GDM1 (cell line): ENCODE data around the gene MMP10.

Experiments
- DNase-seq: peaks from one replicate; lab custom pipeline; 2025; lab: John Stamatoyannopoulos, UW

The MMP10 gene

DNA sequence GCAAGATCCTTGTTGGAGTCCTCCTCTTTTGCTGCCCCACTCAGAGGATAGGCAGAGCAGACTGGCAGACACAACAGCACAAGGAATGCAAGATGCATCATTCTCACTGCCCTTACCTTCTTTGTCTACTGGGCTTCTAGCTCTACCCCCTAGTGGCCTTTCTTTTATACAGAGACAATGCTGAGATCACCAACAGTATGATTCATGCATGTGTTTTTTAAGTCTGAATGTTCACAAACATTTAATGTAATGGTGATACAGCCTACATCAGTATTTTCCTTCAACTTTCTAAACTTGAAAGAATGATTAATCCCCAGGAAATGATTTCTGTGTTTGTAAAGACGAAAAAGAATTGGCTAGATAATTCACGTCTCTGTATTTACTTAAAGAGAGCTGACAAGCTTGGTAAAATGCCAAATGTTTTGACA is at the start of gene MMP10:
TSS of gene MMP10 (minus strand) at position 138 of the 428 bp plus-strand sequence. CDS start at position 101, 37 bp downstream.
- DNase-seq, result no peak

- no peak for DNase-seq
These were observed 49.0 kb upstream of the MMP10 start for GRCh38 chr11:102829316-102830000.

DNA sequence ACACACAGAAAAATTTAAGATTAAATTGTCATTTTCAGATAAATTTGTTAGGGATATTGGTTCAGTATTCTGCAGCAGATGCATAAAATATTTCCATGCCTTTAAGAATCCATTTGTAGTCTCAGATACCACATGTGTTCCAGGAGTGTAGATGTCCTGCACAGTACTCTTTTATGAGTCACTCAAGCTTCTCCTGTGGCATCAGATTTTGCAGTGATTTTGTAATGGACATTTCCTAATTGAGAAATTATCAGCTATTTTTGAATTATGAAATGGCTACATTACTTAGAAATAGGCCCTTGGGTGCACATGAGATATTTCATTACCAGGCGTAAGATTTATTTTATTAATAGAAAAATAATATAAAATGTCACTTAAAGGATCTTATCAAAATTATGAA is 44.1 kb upstream of the MMP10 start:
- no peak for DNase-seq

DNA sequence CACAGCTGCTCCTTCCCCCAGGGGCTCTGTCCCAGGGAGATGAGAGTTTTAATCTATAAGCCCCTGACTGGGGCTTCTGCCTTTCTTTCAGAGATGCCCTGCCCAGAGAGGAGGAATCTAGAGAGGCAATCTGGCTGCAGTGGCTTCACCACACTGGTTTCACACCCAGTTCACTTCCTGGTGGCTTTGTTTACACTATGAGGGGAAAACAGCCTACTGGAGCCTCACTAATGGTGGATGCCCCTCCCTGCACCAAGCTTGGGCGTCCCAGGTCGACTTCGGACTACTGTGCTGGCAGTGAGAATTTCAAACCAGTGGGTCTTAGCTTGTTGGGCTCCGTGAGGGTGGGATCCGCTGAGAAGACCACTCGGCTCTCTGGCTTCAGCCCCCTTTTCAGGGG is 39.1 kb upstream of the MMP10 start:
- no peak for DNase-seq

GRCh38 chr11:102813484-102813883 is 33.1 kb upstream of the MMP10 start:
- DNase-seq, result no peak

DNA sequence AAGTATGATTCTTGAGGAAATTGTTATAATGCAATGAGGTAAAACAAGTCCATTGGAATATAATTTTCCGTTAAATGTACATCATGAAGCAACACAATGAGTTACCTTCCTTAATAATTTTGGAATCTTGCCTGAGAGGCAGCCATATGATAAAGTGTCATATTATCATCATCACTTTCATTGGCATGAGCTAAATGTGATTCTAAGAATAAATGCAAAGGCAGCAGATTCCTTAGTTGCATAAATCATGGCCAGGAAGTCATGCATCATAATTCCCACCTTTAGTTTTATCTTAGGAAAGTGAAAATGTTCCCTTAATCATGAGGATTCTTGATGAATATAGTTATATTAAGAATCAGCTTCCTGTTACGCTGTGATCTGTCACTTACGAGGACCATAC is 31.8 kb upstream of the MMP10 start:
- no peak for DNase-seq

DNA sequence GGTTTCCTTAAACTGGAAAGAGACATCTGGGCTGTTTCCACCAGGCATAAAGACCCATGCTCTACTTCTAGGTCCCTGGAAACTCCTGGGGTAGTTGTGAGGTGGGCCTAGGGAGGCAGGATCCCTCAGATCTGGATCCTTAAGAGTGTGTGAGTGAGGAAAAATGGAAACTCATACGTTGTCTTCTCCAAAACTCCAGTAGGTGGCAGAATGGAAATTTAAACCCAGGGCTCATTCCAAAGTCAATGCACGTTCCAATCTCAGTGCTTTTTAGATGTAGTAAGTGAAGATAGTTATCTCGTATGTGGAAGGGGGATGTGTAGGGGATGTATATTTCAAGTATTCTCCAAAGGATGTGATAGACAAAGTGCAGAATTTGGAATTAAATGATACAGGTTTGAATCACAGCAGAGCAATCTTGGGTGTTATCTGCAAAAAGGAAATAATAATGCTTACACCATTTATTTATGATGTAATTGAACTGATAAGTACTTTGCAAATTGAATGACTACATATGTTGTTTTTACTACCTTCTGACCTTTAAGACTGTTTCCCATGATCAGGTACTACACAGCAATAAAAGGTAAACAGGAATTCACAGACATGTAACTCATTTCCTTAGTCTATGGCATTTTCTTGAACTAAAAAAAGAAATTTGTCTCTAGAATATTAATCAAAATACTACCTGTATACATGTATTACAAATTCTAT is 30.7 kb upstream of the MMP10 start:
- DNase-seq, result no peak

DNA sequence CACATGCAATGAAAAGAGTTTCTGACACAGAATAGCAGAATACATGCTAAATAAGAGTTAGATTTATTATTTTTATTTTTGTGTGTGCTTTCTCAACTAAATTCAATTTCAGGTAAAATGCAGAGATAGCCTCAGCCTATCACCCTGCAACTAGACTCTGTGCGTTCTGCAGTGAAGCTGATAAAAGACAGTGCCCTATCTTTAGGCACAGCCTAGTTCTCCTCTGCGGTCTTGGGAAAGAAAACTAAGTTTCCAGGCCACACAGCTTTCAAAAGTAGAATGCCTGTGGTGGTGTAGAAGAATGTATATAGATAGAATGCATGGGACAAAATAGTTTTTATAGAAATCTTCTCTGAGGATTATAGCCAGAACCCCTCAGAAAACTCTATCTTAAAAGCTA is 29.5 kb upstream of the MMP10 start:
- no peak for DNase-seq

- no peak for DNase-seq
These were observed 27.5 kb upstream of the MMP10 start for GRCh38 chr11:102807921-102808320.

DNA sequence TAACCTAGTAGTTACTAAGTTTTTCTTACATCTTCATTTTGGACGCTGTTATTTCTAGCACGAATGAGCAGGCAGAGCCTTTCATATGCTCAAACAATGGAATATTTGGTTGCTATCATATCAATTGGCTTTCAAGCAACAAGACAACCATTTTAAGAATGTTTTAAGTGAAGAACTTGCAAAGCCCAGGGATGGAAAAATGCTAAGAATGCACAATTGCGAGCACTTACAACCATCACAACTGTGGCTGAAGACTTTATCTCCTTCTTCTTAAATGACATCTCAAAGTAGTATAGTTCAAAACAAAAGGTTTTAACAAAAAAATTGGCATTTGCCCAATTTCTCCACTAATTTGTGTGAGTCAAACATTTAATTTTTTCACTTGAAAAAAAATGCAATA is 25.9 kb upstream of the MMP10 start:
- no peak for DNase-seq

- no peak for DNase-seq
These were observed 21.9 kb upstream of the MMP10 start for GRCh38 chr11:102802341-102802740.

- DNase-seq, result no peak
These were observed 20.3 kb upstream of the MMP10 start for GRCh38 chr11:102800767-102801166.

GRCh38 chr11:102799681-102800340 is 19.4 kb upstream of the MMP10 start:
- DNase-seq, result no peak

- no peak for DNase-seq
These were observed 17.8 kb upstream of the MMP10 start, which contains the start of gene MMP1 for GRCh38 chr11:102798012-102798746. Gene MMP1, minus strand, starts transcription at chr11:102798160. Its CDS starts 68 bp downstream, at chr11:102798092.

GRCh38 chr11:102794382-102794781 is 14.0 kb upstream of the MMP10 start:
- no peak for DNase-seq

- no peak for DNase-seq
These were observed 13.4 kb upstream of the MMP10 start for GRCh38 chr11:102793677-102794290.

DNA sequence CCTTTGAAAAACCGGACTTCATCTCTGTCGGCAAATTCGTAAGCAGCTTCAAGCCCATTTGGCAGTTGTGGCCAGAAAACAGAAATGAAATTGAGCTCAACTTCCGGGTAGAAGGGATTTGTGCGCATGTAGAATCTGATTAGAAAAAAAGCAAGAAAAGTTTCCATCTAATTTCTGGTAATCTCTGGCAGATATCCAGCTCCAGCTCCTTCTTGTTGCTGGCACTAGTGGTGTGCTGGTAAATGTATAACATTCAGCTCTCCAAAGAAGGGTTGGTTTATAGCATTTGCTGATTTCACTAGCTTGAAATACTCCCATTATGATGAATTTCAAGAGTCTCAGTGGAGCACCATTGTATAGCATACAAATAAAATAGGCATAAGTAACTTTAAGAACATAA is 12.2 kb upstream of the MMP10 start:
- DNase-seq, result no peak

- no peak for DNase-seq
These were observed 11.0 kb upstream of the MMP10 start for GRCh38 chr11:102791271-102792036.

DNA sequence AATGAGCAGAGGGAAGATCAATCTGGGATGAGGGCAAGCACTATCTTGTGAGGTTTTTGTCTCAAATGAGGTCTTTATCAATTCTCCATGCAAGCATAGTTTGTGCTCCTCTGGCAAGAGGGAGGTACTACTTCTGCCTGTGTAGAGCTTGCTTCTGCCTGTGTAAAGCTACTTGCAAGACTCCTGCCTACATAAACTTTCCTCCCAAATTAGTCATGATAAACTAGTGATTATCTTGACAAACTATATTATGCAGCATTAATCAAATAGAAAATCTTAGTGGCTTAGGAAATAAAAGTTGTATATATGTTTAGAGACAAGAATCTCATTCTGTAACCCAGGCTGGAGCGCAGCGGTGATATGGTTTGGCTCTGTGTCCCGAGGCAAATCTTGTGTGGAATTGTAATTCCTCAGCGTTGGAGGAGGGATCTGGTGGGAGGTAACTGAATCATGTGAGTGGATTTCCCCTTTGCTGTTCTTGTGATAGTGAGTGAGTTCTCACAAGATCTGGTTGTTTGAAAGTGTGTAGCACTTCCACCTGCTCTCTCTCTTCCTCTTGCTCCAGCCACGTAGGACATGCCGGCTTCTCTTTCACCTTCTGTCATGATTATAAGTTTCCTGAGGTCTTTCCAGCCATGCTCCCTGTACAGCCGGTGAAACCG is 8.0 kb upstream of the MMP10 start:
- no peak for DNase-seq

GRCh38 chr11:102784380-102784779 is 4.0 kb upstream of the MMP10 start:
- no peak for DNase-seq

- DNase-seq, result no peak
These were observed 3.3 kb upstream of the MMP10 start for GRCh38 chr11:102783720-102784119.
